ENCODE results near the gene KCTD11. TPM values are rescaled to one million over a fixed set of nuclear protein-coding genes. Genes with fewer than 3 reads are reported as not detected.
A peak's percentile ranks its signal among the peaks of the same experiment; 100 is the strongest.

Gene KCTD11
- total RNA-seq, 2 donors from 2014 or later = 13.3 to 20.2 TPM

- Histone ChIP-seq H3K36me3 (peaks cover 25% of the 10 kb centered on the region), H3K4me3 (no peak overlapping the region), H3K4me1 (ENCODE audit: control insufficient read depth in 1 of 2, low read depth in 2 of 2) (peaks cover 3 to 17% of the 10 kb centered on the region in 2 donors), H3K27ac (no peak overlapping the region), H3K27me3 (replicated peaks; ENCODE audit: insufficient read depth) (no peaks in the 10 kb centered on the region), H3K9me3 (no peaks in the 10 kb centered on the region)
- DNase-seq (ENCODE audit: low spot score) = no peak
- ATAC-seq (ENCODE audit: insufficient number of reproducible peaks, low FRiP score, low read depth) = no peak
- TF ChIP-seq, protein P1, sequence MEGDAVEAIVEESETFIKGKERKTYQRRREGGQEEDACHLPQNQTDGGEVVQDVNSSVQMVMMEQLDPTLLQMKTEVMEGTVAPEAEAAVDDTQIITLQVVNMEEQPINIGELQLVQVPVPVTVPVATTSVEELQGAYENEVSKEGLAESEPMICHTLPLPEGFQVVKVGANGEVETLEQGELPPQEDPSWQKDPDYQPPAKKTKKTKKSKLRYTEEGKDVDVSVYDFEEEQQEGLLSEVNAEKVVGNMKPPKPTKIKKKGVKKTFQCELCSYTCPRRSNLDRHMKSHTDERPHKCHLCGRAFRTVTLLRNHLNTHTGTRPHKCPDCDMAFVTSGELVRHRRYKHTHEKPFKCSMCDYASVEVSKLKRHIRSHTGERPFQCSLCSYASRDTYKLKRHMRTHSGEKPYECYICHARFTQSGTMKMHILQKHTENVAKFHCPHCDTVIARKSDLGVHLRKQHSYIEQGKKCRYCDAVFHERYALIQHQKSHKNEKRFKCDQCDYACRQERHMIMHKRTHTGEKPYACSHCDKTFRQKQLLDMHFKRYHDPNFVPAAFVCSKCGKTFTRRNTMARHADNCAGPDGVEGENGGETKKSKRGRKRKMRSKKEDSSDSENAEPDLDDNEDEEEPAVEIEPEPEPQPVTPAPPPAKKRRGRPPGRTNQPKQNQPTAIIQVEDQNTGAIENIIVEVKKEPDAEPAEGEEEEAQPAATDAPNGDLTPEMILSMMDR (IDR thresholded peaks at IDR 0.05) = no peak
These were observed 24.5 kb upstream of the KCTD11 start for GRCh38 chr17:7327501-7327900.

GRCh38 chr17:7328009-7328408, 24.0 kb upstream of the KCTD11 start:
- peak overlapping the region in 1 of 2 donors; percentile 98 for H3K27ac ChIP-seq
- TF ChIP-seq, protein P1 (IDR thresholded peaks at IDR 0.05) = no peak
- H3K4me3 ChIP-seq = no peak overlapping the region
- ATAC-seq (ENCODE audit: insufficient number of reproducible peaks, low FRiP score, low read depth) (no peak), DNase-seq (ENCODE audit: low spot score) (no peak)
- no peaks in the 10 kb centered on the region for H3K9me3 ChIP-seq
- no peaks in the 10 kb centered on the region for H3K27me3 ChIP-seq (replicated peaks; ENCODE audit: insufficient read depth)
- H3K4me1 ChIP-seq (ENCODE audit: control insufficient read depth in 1 of 2, low read depth in 2 of 2) = peaks cover 3 to 17% of the 10 kb centered on the region in 2 donors
- peaks cover 20% of the 10 kb centered on the region for H3K36me3 ChIP-seq

DNA sequence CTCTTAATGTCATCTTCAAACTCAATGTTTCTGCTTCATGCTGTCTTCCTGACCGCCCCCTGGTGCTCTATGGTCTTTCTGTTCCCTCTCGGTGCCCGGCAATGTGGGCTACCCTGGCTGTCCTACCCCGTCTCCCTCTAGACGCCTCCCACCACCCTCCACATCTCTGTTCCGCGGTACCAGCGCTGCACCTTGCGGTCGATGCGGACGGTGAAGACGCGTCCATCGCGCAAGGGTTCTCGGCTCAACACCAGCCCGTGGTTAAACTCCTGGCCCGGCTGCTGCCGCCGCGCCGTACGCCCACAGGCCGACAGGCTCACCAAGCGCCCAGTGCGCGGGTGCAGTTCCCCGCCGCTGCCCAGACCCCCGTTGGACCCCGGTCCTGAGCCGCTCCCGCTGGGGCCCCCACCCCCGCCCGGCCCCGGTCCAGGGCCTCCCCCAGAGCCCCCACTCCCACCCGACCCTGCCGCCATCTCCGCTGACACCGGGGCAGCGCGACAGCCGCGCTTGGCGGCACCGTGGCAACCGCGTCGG, 23.1 kb upstream of the KCTD11 start, which contains the start of gene NEURL4:
NEURL4 (minus strand) TSS at position 496 of the 534 bp plus-strand sequence; CDS start at position 473, 23 bp downstream.
- no peaks in the 10 kb centered on the region for H3K27me3 ChIP-seq (replicated peaks; ENCODE audit: insufficient read depth)
- ATAC-seq (ENCODE audit: insufficient number of reproducible peaks, low FRiP score, low read depth) = no peak
- peak within 1 kb of the TSS; percentile 93 for H3K4me3 ChIP-seq
- H3K4me1 ChIP-seq (ENCODE audit: control insufficient read depth in 1 of 2, low read depth in 2 of 2) = peaks cover 3 to 17% of the 10 kb centered on the region in 2 donors
- TF ChIP-seq, protein P1 (IDR thresholded peaks at IDR 0.05) = no peak
- no peak for DNase-seq (ENCODE audit: low spot score)
- peaks cover 11% of the 10 kb centered on the region for H3K36me3 ChIP-seq
- H3K27ac ChIP-seq = peak within 1 kb of the TSS; percentile 88 to 98
- H3K9me3 ChIP-seq = no peaks in the 10 kb centered on the region

DNA sequence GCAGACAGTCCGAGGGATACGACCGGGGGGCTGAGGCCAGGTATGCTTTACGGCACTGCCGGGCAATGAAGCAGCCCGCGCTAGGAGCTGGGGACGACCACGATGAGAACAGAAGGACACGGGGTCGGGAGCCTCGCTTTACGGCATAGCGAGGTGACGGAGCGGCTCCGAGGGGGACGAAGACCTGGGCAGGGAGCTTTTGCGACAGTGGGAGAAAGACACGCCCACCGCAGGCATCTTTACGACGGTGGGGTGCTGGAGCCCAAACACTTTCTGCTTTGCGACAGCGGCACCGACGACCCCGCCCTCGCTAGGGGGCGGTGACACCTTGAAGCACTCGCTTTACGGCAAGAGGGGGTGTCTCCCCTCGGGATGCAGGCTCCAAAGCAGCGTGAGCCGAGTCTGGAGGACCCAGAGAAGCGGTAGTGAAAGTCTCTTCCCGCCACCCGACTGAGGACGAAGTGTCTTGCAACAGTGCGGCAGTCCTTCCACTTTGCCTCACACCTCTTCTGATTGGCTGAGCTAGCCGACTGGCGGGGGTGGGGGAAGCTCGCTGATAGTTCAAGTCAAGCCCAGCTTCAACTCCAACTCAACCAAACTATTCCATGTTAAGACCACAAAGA, 22.5 kb upstream of the KCTD11 start:
- peak; percentile 95 for DNase-seq (ENCODE audit: low spot score)
- peak; percentile 78 for ATAC-seq (ENCODE audit: insufficient number of reproducible peaks, low FRiP score, low read depth)
- TF ChIP-seq, protein P1 (IDR thresholded peaks at IDR 0.05) = no peak
- Histone ChIP-seq H3K4me3 (peak overlapping the region; percentile 93), H3K27me3 (replicated peaks; ENCODE audit: insufficient read depth) (no peaks in the 10 kb centered on the region), H3K9me3 (no peaks in the 10 kb centered on the region), H3K27ac (peak overlapping the region; percentile 88 to 98), H3K36me3 (peaks cover 10% of the 10 kb centered on the region), H3K4me1 (ENCODE audit: control insufficient read depth in 1 of 2, low read depth in 2 of 2) (peaks cover 3 to 17% of the 10 kb centered on the region in 2 donors)

GRCh38 chr17:7329997-7330637, 21.8 kb upstream of the KCTD11 start:
- peak; percentile 74 for ATAC-seq (ENCODE audit: insufficient number of reproducible peaks, low FRiP score, low read depth)
- peak overlapping the region; percentile 88 to 98 for H3K27ac ChIP-seq
- H3K4me1 ChIP-seq (ENCODE audit: control insufficient read depth in 1 of 2, low read depth in 2 of 2) = peaks cover 3 to 17% of the 10 kb centered on the region in 2 donors
- TF ChIP-seq, protein P1 (IDR thresholded peaks at IDR 0.05) = no peak
- H3K27me3 ChIP-seq (replicated peaks; ENCODE audit: insufficient read depth) = no peaks in the 10 kb centered on the region
- peak overlapping the region; percentile 93 for H3K4me3 ChIP-seq
- peaks cover 9% of the 10 kb centered on the region for H3K36me3 ChIP-seq
- no peak for DNase-seq (ENCODE audit: low spot score)
- H3K9me3 ChIP-seq = no peaks in the 10 kb centered on the region

All from thoracic aorta (tissue), 2 donors.